DOHH2 (cell line): ENCODE data around the gene NR1H2.

Experiments
- H3F3A ChIP-seq: fragments of 200-600 bp; sonication (generic), shearing (Covaris generic); 2 replicates; pipeline ENCODE4 v1.6.0; 2016; ENCODE audit warnings: antibody characterized with exemption, mild to moderate bottlenecking; ENCODE audit not compliant: control insufficient read depth, insufficient read depth
- H3K27ac ChIP-seq: fragments of 200-600 bp; sonication (generic); 2 replicates; pipeline ENCODE4 v1.5.1; 2014; ENCODE audit warnings: low read depth, mild to moderate bottlenecking, low read length, moderate library complexity
- H3K27me3 ChIP-seq: fragments of 200-600 bp; sonication (generic); 2 replicates; pipeline ENCODE4 v1.6.1; 2014; ENCODE audit warnings: mild to moderate bottlenecking, low read length, mixed read lengths; ENCODE audit not compliant: control insufficient read depth
- H3K36me3 ChIP-seq: fragments of 200-600 bp; sonication (generic); 2 replicates; pipeline ENCODE4 v1.6.1; 2014; ENCODE audit warnings: mild to moderate bottlenecking, low read length, moderate library complexity, mixed read lengths; ENCODE audit not compliant: control insufficient read depth
- H3K4me1 ChIP-seq: fragments of 200-600 bp; sonication (generic); 2 replicates; pipeline ENCODE4 v1.6.1; 2014; ENCODE audit warnings: mild to moderate bottlenecking, low read length, mixed read lengths; ENCODE audit not compliant: control insufficient read depth
- H3K4me2 ChIP-seq: fragments of 200-600 bp; sonication (generic); 2 replicates; pipeline ENCODE4 v1.6.0; 2014; ENCODE audit warnings: mild to moderate bottlenecking, low read length, moderate library complexity
- H3K4me3 ChIP-seq: fragments of 200-600 bp; sonication (generic); 2 replicates; pipeline ENCODE4 v1.5.1; 2014; ENCODE audit warnings: mild to moderate bottlenecking, low read length, mixed read lengths
- H3K79me2 ChIP-seq: fragments of 200-600 bp; sonication (generic); 2 replicates; pipeline ENCODE4 v1.6.1; 2014; ENCODE audit warnings: mild to moderate bottlenecking, low read length, mixed read lengths; ENCODE audit not compliant: control insufficient read depth
- H3K9me2 ChIP-seq: fragments of 200-600 bp; sonication (generic); replicated peaks from 2 replicates; pipeline ENCODE4 v1.6.1; 2014; ENCODE audit warnings: mild to moderate bottlenecking, low read length, mixed read lengths; ENCODE audit not compliant: control insufficient read depth
- H3K9me3 ChIP-seq: fragments of 200-600 bp; sonication (generic); 2 replicates; pipeline ENCODE4 v1.6.1; 2014; ENCODE audit warnings: antibody characterized with exemption, low read length, mixed read lengths; ENCODE audit not compliant: control insufficient read depth, insufficient read depth
- H4K20me1 ChIP-seq: fragments of 200-600 bp; sonication (generic); 2 replicates; pipeline ENCODE4 v1.6.0; 2014; ENCODE audit warnings: low read depth, mild to moderate bottlenecking, antibody characterized with exemption, low read length, moderate library complexity; ENCODE audit not compliant: control insufficient read depth, insufficient read depth
- CTCF ChIP-seq: fragments of 200-600 bp; sonication (generic); IDR thresholded peaks from one replicate; pipeline ENCODE4 v1.5.1; 2014; ENCODE audit warnings: antibody characterized with exemption, mild to moderate bottlenecking, low read depth, low read length; ENCODE audit not compliant: poor library complexity, severe bottlenecking
- EZH2phosphoT487 ChIP-seq: fragments of 200-600 bp; sonication (generic); IDR thresholded peaks from 2 replicates; pipeline ENCODE4 v1.6.1; 2017; ENCODE audit warnings: borderline replicate concordance, mild to moderate bottlenecking, antibody characterized with exemption, low read length, moderate library complexity, mixed read lengths

Gene NR1H2

DNA sequence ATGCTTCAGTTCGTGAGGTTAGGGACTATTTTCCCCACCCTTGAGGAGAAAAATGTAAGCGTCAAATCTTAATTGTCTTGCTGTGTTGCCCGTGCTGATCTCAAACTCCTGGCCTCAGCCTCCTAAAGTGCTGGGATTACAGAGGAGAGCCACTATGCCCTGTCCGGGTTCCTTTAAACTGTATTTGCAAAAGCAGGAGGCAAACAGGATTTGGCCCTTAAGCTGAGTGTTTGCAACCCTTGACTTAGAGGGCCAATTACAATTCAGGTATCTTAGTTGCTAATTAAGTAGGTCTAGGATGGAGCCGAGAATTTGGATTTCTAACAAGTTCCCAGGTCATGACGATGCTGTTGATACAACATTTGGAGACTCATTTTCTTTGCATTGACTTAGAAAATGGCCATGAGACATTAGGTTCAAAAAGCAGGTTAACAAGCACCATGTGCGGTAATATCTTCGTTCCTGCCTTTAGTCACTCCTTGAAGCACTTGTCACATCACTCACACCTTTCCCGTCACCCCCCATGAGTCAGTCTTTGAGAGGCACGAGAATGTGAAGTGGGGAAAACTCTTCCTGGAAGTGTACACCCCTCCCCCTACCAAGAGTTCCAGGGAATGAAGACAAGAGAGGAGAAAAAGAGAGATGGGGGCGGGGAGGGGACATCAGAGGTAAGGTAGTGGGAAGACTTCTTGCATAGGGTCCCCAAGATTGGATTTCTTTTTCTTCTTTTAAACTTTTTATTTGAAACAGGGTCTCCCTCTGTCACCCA, 13.4 kb upstream of the NR1H2 start:
- H3K4me2 ChIP-seq: peak overlapping the region; percentile 12; the same call in 1 of the 2 replicates
- TF ChIP-seq EZH2phosphoT487 (no peak), CTCF (no peak)
- H3K27me3 ChIP-seq: no peaks in the 10 kb centered on the region
- peaks cover 91% of the 10 kb centered on the region for H3K4me1 ChIP-seq
- H4K20me1 ChIP-seq: no peaks in the 10 kb centered on the region
- no peak overlapping the region for H3K4me3 ChIP-seq
- H3K9me3 ChIP-seq: peaks cover 3% of the 10 kb centered on the region; the same call in 1 of the 2 replicates
- peaks cover 16% of the 10 kb centered on the region for H3F3A ChIP-seq
- no peaks in the 10 kb centered on the region for H3K9me2 ChIP-seq
- peaks cover 12% of the 10 kb centered on the region; the same call in 1 of the 2 replicates for H3K36me3 ChIP-seq
- H3K79me2 ChIP-seq: peaks cover 22% of the 10 kb centered on the region
- no peak overlapping the region for H3K27ac ChIP-seq

DNA sequence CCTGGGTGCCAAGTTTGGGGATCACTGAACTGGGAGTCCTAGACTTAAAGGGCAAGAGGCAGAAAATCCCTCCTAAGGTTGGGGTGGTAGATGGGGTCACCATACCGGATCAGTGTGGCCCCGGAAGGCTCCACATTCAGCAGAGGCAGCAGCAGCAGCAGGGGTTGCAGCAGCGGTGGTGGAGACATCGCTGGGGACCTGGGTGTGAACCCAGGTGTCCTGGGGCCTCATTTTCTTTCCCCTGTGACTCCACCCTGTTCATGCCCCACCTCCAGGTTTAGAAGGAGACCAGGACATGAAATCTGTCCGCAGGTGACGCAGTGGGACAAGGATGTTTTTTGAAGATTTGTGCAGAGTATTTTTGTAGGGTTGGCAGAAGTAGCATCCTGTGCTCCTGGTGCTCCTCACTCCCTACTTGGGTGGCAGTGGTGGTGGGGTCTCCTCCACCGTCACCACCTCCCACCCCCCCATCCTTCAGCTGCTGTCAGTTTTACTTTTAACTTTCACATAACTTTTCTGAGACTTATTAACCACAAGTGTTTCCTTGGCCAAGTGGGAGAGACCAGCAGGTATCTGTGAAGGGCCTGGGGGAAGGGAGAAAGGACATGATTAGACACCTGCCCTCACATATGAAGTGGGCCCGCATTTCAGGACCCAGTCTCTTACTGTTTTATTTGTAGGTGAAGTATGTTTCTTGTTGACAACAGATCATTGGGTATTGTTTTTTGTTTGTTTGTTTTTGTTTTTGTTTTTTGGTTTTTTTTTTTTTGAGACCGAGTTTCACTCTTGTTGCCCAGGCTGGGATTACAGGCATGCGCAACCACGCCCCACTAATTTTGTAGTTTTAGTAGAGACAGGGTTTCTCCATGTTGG, 10.6 kb upstream of the NR1H2 start, which contains the start of gene NAPSA:
Gene NAPSA (minus strand): TSS at position 206 of the 873 bp plus-strand sequence. CDS start 18 bp downstream, at position 188.
- Histone ChIP-seq H3K36me3 (peaks cover 4% of the 10 kb centered on the region; the same call in 1 of the 2 replicates), H4K20me1 (no peaks in the 10 kb centered on the region), H3K79me2 (peaks cover 9% of the 10 kb centered on the region; the same call in 1 of the 2 replicates), H3K9me3 (peaks cover 3% of the 10 kb centered on the region; the same call in 1 of the 2 replicates), H3K4me3 (peak within 1 kb of the TSS; percentile 21), H3K4me2 (peak within 1 kb of the TSS; percentile 53), H3K27ac (peak within 1 kb of the TSS; percentile 69), H3K4me1 (peaks cover 81% of the 10 kb centered on the region), H3K27me3 (no peaks in the 10 kb centered on the region), H3F3A (peaks cover 16% of the 10 kb centered on the region), H3K9me2 (no peaks in the 10 kb centered on the region)
- TF ChIP-seq EZH2phosphoT487 (no peak), CTCF (no peak)

DNA sequence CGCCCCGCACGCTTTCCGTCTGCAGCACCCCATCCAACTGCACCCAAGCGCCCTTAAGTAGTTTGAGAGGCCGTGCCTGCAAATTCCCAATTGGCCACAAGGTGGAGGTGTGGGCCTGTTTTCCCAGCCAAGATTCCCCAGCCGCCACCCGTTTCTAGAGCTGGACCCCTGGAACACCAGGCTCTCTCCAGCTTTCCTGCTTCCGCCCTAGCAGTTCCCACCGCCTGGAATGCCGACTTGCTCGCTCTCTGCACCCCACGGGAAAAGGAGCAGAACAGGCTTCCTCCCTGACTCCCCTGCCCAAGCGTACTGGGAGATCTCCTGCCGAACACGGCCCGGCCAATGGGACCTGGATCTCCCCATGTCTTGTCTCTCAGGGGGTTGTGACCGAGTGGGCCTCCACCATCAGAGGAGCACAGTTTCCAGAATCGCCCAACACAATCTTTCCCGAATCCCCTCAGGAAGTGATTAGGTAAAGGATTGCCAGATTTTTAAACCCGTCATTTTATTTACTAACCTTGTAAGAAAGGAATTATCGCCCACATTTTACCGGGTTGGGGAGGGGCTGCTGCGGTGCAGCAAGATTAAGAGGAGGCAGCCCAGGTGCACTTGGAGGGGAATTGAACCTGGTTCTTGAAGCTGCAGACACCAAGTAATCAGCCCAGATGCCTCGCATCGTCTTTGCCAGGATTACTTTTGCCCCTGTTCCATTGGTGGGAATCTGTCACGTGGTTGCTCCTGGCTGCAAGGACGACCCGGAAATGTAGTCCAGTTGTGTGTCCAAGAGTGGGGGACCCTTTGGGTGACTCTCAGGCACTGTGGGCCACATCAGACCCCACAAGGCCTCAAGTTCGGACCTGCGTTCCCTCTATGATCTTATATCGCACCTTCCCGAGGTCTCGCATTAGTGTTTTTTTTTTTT, 7.3 kb upstream of the NR1H2 start:
- Histone ChIP-seq H3K9me3 (no peaks in the 10 kb centered on the region), H3K27ac (peak overlapping the region; percentile 49), H4K20me1 (no peaks in the 10 kb centered on the region), H3F3A (peaks cover 9% of the 10 kb centered on the region), H3K27me3 (no peaks in the 10 kb centered on the region), H3K79me2 (peaks cover 9% of the 10 kb centered on the region; the same call in 1 of the 2 replicates), H3K36me3 (no peaks in the 10 kb centered on the region), H3K4me2 (peak overlapping the region; percentile 90), H3K4me3 (peak overlapping the region; percentile 75), H3K9me2 (no peaks in the 10 kb centered on the region), H3K4me1 (peaks cover 52% of the 10 kb centered on the region)
- peak; percentile 85 for TF ChIP-seq CTCF
- TF ChIP-seq EZH2phosphoT487: no peak
